K562 (cell line): ENCODE data around the gene SLIT2. TPM values are rescaled to one million over a fixed set of nuclear protein-coding genes. Genes with fewer than 3 reads are reported as not detected.

ENCODE experiments used
- ATAC-seq: fragments of 200-7000 bp; cut with Tn5 transposase; 3 replicates; pipeline ENCODE4 v1.9.1; 2020; ENCODE audit warnings: moderate library complexity
- BruUV-seq: library from RNA; stranded (reverse); fragments of 400-500 nt; replicated peaks from 2 replicates; lab custom pipeline; 2021; lab: Mats Ljungman, UMichigan
- CTCF ChIA-PET: fragments of 300-600 bp; formaldehyde crosslinking; extraction: SDS; loops from one replicate; lab custom pipeline; 2021; ENCODE audit warnings: low intra/inter-chr PET ratio; lab: Yijun Ruan, JAX
- POLR2A ChIA-PET: fragments of 300-600, 350-650 bp; sonication (Branson Sonifier 250); formaldehyde crosslinking; extraction: SDS; loops from one replicate; lab custom pipeline; 2021; ENCODE audit warnings: antibody characterized with exemption, inconsistent platforms; lab: Yijun Ruan, JAX
- DNase-seq, 4 experiments: peaks; one replicate each; pipeline versions ENCODE4 v3.0.0 to v3.0.0-alpha.2; 2011 to 2018; ENCODE audit warnings: low spot score in 3 of 4, mixed read lengths in 3 of 4; ENCODE audit errors: extremely low read depth in 1 of 4
- FAIRE-seq: peaks from 2 replicates; lab custom pipeline; 2011; peaks lifted over from hg19 to GRCh38; lab: Jason Lieb, UNC
- H2AFZ ChIP-seq: 2 replicates; pipeline ENCODE4 v1.6.0; 2011; ENCODE audit warnings: low read depth, low read length, control low read depth, inconsistent platforms
- H3K27ac ChIP-seq: fragments of 200-600 bp; 3 replicates; pipeline ENCODE4 v1.8.0; 2011; ENCODE audit warnings: low read depth, mild to moderate bottlenecking, control low read depth, inconsistent platforms, low read length, moderate library complexity, mixed read lengths; ENCODE audit errors: extremely low read depth
- H3K27me3 ChIP-seq, 2 experiments: fragments of 300-600 bp in 1 of 2; 2 replicates in 1 of 2; 3 replicates in 1 of 2; pipeline versions ENCODE4 v1.6.0 to v1.8.0; 2011; ENCODE audit warnings: inconsistent platforms in 2 of 2, low read length in 2 of 2, mild to moderate bottlenecking in 1 of 2, mixed read lengths in 1 of 2, moderate library complexity in 1 of 2; ENCODE audit not compliant: control insufficient read depth in 2 of 2, insufficient read depth in 2 of 2
- H3K36me3 ChIP-seq: fragments of 300-600 bp; 3 replicates; pipeline ENCODE4 v1.8.0; 2011; ENCODE audit warnings: mild to moderate bottlenecking, low read length, inconsistent platforms; ENCODE audit not compliant: control insufficient read depth, insufficient read depth
- H3K4me1 ChIP-seq, 2 experiments: fragments of 200-600 bp in 1 of 2; replicated peaks in 1 of 2; 2 replicates in 1 of 2; 3 replicates in 1 of 2; pipeline versions ENCODE4 v1.5.1 to v1.8.0; 2011; ENCODE audit warnings: inconsistent platforms in 2 of 2, low read length in 2 of 2, mild to moderate bottlenecking in 1 of 2, mixed read lengths in 1 of 2, moderate library complexity in 1 of 2; ENCODE audit not compliant: control insufficient read depth in 2 of 2, insufficient read depth in 2 of 2
- H3K4me2 ChIP-seq: 2 replicates; pipeline ENCODE4 v1.6.1; 2011; ENCODE audit warnings: low read length, control low read depth, inconsistent platforms, mixed read lengths; ENCODE audit not compliant: insufficient read depth
- H3K4me3 ChIP-seq: fragments of 200-600 bp; sonication (generic), shearing (Covaris generic); 2 replicates; pipeline ENCODE4 v1.5.1; 2016; ENCODE audit warnings: control low read depth, inconsistent platforms
- H3K79me2 ChIP-seq: fragments of 200-600 bp; 3 replicates; pipeline ENCODE4 v1.8.0; 2011; ENCODE audit warnings: low read length, inconsistent platforms; ENCODE audit not compliant: control insufficient read depth, insufficient read depth
- H3K9ac ChIP-seq, 2 experiments: 2 replicates each; pipeline versions ENCODE4 v1.6.0 to v1.6.1; 2011; ENCODE audit warnings: low read depth in 2 of 2, low read length in 2 of 2, control low read depth in 1 of 2, inconsistent platforms in 1 of 2, mild to moderate bottlenecking in 1 of 2, mixed read lengths in 1 of 2; ENCODE audit not compliant: insufficient read depth in 1 of 2
- H3K9me1 ChIP-seq: one replicate; pipeline ENCODE4 v1.6.0; 2011; ENCODE audit warnings: inconsistent platforms, mild to moderate bottlenecking, low read length, moderate library complexity; ENCODE audit not compliant: control insufficient read depth, insufficient read depth
- H3K9me3 ChIP-seq: replicated peaks from 2 replicates; pipeline ENCODE4 v1.5.1; 2011; ENCODE audit warnings: low read depth, low read length, inconsistent platforms; ENCODE audit not compliant: control insufficient read depth, insufficient read depth
- H4K20me1 ChIP-seq: replicated peaks from 2 replicates; pipeline ENCODE4 v1.6.1; 2011; ENCODE audit warnings: low read length, inconsistent platforms, mixed read lengths; ENCODE audit not compliant: control insufficient read depth, insufficient read depth
- POLR3G ChIP-seq: IDR thresholded peaks from 2 replicates; pipeline ENCODE4 v1.6.1; 2011; ENCODE audit not compliant: insufficient read length, insufficient replicate concordance; ENCODE audit errors: extremely low read depth
- RBBP5 ChIP-seq: fragments of 200-600 bp; sonication (generic); IDR thresholded peaks from 2 replicates; pipeline ENCODE4 v1.6.1; 2012; ENCODE audit warnings: borderline replicate concordance, mild to moderate bottlenecking, low read length, control low read depth, inconsistent platforms; ENCODE audit not compliant: insufficient read depth, poor library complexity, severe bottlenecking
- RREB1 ChIP-seq: fragments of 250-450 bp; sonication (Bioruptor Pico); IDR thresholded peaks from 2 replicates; pipeline ENCODE4 v1.4.0; 2020
- SIN3A ChIP-seq, 2 experiments: fragments of 150-350 bp in 1 of 2; IDR thresholded peaks; 2 replicates each; pipeline ENCODE4 v1.6.1; 2011 to 2016; ENCODE audit warnings: borderline replicate concordance in 2 of 2, low read depth in 2 of 2, low read length in 2 of 2, mild to moderate bottlenecking in 2 of 2, moderate library complexity in 2 of 2; ENCODE audit not compliant: control insufficient read depth in 1 of 2
- SMARCC2 ChIP-seq: fragments of 450-650 bp; IDR thresholded peaks from 2 replicates; pipeline ENCODE4 v1.6.1; 2017; ENCODE audit warnings: antibody characterized with exemption, moderate library complexity, mild to moderate bottlenecking, low read depth
- YBX1 ChIP-seq: fragments of 450-650 bp; IDR thresholded peaks from 2 replicates; pipeline ENCODE4 v1.7.1; 2016; ENCODE audit warnings: mild to moderate bottlenecking
- ZBTB2 ChIP-seq: fragments of 450-650 bp; IDR thresholded peaks from 2 replicates; pipeline ENCODE4 v1.6.1; 2016; ENCODE audit warnings: antibody characterized with exemption
- ZNF124 ChIP-seq: sonication (generic); formaldehyde crosslinking; IDR thresholded peaks from 2 replicates; pipeline ENCODE4 v1.8.1; 2022; ENCODE audit warnings: missing genetic modification reagents
- ZNF384 ChIP-seq: IDR thresholded peaks from 2 replicates; pipeline ENCODE4 v1.6.1; 2012; ENCODE audit warnings: low read depth, low read length, improper control_type of control experiment
- ZNF655 ChIP-seq: fragments of 250-450 bp; sonication (Bioruptor Pico); IDR thresholded peaks from 2 replicates; pipeline ENCODE4 v1.5.0; 2021
- WGBS: fragments of 100-300 bp; shearing (Covaris generic); methylation state at CpG from one replicate; pipeline ENCODE4 v1.1.6; 2016; ENCODE audit warnings: low coverage, mixed read lengths; ENCODE audit not compliant: insufficient coverage; ENCODE audit errors: missing lambda C conversion rate; 5-methylcytosine and 5-hydroxymethylcytosine counted together
- in situ Hi-C: fragments of 300-500 bp; cut with MboI; formaldehyde crosslinking; loops from 4 replicates; pipeline ENCODE4 v1.15.0; 2018; ENCODE audit warnings: inconsistent platforms, mixed read lengths
- intact Hi-C: fragments of 100-400 bp; cut with micrococcal nuclease; formaldehyde crosslinking; loops from 2 replicates; pipeline ENCODE4 v1.14.2; 2022
- polyA plus RNA-seq, 8 experiments: library from polyadenylated mRNA; depleted of rRNA in 4 of 8; stranded (reverse) in 5 of 8; unstranded in 3 of 8; fragments of >200 nt; fragmentation: Nextera tagmentation in 2 of 8; fragmentation: Illumina TruSeq in 1 of 8; extraction: Ambion mirVana in 2 of 8; extraction: Trizol in 1 of 8; gene quantifications; 2 replicates each; pipeline versions ENCODE4 v1.2.1 to v1.2.3, GENCODE V29; 2011 to 2014; ENCODE audit warnings: inconsistent platforms in 1 of 8, missing spikeins in 1 of 8
- total RNA-seq, 7 experiments: library from RNA; depleted of rRNA in 6 of 7; stranded (reverse); fragments of >200 nt in 6 of 7; fragmentation: Illumina TruSeq in 2 of 7; extraction: Trizol in 2 of 7; gene quantifications; 2 replicates each; pipeline versions ENCODE4 v1.2.1 to v1.2.3, GENCODE V29; 2011 to 2021; ENCODE audit warnings: low replicate concordance in 1 of 7
- TF ChIP-seq, protein P1 (sequence below): fragments of 450-650 bp; IDR thresholded peaks from 2 replicates; pipeline ENCODE4 v1.6.1; 2017; ENCODE audit warnings: antibody characterized with exemption

SLIT2 gene
- total and polyA plus RNA-seq, 9 of the 15 experiments (the other 6 are each of a cell fraction or from before 2014, with no cell fraction given), result 1.8 to 8.1 (median 4.1) TPM

DNA sequence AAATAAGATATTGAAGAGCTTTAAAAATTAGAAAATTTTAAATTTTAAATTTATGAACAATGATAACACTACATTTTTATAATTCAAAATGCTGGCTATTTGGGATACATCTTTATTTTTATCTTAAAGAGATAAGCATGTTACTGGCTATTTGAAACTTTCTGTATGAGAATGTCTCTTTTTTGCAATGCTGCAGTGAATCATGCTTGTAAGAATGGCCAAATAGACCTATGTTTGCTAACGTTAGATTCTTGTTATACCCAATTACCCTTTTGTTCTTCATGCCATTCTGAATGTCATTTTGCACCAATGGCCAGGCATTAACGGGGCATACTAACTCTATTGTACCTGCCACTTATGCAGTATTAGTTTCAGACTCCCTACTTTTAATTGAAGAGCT lies 49.5 kb downstream of the SLIT2 start:
- ChIA-PET CTCF (no interaction called here), POLR2A (no interaction called here)
- Histone ChIP-seq H3K9me3 (no peaks in the 10 kb centered on the region), H3K79me2 (no peaks in the 10 kb centered on the region), H3K9ac (no peak overlapping the region), H3K4me2 (no peak overlapping the region), H3K36me3 (no peaks in the 10 kb centered on the region), H3K4me3 (no peak overlapping the region), H3K27ac (no peak overlapping the region), H3K4me1 (no peaks in the 10 kb centered on the region), H2AFZ (no peak overlapping the region), H4K20me1 (no peaks in the 10 kb centered on the region), H3K27me3 (no peaks in the 10 kb centered on the region), H3K9me1 (no peaks in the 10 kb centered on the region)
- in situ Hi-C loops, result no loop called here
- FAIRE-seq (no peak), DNase-seq (no peak), ATAC-seq (no peak)
- intact Hi-C loops, result no loop called here
- BruUV-seq, result no TSS peak
- WGBS, result 0% methylated on average over 2 of the region's 2 CpGs
- TF ChIP-seq ZBTB2, result no peak
- TF ChIP-seq SIN3A (IDR thresholded peaks at IDR 0.05; ENCODE audit: borderline replicate concordance in 2 of 2, control insufficient read depth in 1 of 2, low read depth in 2 of 2, low read length in 2 of 2), result no peak
- no peak for TF ChIP-seq RREB1 (CRISPR knock-in tag)
- no peak for TF ChIP-seq YBX1
- TF ChIP-seq ZNF124 (CRISPR knock-in tag), result no peak
- no peak for TF ChIP-seq RBBP5
- TF ChIP-seq SMARCC2, result no peak
- no peak for TF ChIP-seq ZNF384
- no peak for TF ChIP-seq ZNF655 (CRISPR knock-in tag)
- TF ChIP-seq, protein P1, sequence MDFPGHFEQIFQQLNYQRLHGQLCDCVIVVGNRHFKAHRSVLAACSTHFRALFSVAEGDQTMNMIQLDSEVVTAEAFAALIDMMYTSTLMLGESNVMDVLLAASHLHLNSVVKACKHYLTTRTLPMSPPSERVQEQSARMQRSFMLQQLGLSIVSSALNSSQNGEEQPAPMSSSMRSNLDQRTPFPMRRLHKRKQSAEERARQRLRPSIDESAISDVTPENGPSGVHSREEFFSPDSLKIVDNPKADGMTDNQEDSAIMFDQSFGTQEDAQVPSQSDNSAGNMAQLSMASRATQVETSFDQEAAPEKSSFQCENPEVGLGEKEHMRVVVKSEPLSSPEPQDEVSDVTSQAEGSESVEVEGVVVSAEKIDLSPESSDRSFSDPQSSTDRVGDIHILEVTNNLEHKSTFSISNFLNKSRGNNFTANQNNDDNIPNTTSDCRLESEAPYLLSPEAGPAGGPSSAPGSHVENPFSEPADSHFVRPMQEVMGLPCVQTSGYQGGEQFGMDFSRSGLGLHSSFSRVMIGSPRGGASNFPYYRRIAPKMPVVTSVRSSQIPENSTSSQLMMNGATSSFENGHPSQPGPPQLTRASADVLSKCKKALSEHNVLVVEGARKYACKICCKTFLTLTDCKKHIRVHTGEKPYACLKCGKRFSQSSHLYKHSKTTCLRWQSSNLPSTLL, result no peak
- TF ChIP-seq POLR3G, result no peak
